ENCODE data around the gene HAP1.

The HAP1 gene

DNA sequence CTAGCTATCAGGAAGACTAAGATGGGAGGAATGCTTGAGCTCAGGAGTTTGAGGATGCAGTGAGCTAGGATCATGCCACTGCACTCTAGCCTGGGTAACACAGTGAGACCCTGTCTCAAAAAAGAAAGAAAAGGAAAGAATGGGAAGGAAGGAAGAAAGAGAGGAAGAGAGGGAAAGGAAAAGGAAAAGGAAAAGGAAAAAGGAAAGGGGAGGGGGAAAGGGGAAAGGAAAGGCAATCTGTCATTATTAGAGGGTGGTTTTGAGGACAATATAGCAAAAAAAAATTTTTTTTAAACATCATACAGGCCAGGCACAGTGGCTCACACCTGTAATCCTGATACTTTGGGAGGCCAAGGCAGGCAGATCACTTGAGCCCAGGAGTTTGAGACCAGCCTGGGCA lies 31.7 kb upstream of the HAP1 start:
- in situ Hi-C loops (cut with MboI; ENCODE audit: low sequenced_read_pairs), result no loop called here

DNA sequence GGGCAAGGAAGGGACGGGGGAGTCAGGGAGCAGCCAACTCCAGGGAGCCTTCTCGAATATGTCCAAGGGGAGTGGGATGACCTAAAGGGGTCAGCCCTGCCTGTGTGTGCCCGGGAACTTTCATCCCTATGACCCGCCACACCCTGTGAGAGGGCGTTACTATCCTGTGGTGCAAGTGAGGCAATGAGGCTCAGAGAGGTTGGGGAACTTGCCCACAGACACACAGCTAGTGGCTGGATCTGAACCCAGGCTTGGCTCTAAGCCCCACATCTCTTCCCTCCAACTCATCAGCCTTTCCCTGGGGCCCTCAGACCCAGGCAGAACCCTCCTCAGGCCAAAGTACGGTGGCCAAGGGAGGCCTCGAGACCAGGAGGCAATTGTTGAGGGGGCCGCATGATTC lies 28.9 kb upstream of the HAP1 start:
- in situ Hi-C loops (cut with MboI; ENCODE audit: low sequenced_read_pairs), result no loop called here

DNA sequence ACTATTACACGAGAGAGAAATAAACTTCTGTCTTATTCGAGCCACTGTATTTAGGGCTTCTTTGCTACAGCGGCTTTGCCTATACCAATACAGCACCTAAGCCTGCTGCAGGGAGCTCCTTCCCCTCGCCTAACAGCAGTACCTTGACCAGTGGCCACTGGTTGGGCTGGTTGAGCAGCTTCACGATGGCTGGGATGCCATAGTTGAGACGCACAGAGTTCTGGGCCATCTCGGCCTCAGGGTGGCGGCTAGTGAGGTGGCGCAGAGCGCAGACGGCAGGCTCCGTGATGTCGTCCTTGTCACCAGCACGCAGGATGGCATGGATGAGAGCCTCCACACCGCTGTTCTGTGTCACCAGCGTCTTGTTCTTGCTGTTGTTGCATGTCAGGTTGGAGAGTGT lies 28.4 kb upstream of the HAP1 start:
- in situ Hi-C loops (cut with MboI; ENCODE audit: low sequenced_read_pairs), result no loop called here

DNA sequence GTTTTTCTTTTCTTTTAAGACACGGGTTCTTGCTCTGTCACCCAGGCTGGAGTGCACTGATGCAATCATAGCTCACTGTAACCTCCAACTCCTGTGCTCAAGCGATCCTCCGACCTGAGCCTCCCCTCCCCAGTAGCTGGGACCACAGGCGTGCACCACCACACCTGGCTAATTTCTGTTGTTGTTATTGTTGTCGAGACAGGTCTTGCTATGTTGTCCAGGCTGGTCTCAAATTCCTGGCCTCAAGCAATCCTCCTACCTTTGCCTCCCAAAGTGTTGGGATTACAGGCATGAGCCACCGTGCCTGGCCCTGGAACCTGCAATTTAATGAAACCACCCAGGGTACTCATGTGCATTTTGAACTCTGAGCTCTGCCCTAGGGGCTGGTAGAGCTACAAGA lies 27.9 kb upstream of the HAP1 start:
- in situ Hi-C loops (cut with MboI; ENCODE audit: low sequenced_read_pairs), result no loop called here

DNA sequence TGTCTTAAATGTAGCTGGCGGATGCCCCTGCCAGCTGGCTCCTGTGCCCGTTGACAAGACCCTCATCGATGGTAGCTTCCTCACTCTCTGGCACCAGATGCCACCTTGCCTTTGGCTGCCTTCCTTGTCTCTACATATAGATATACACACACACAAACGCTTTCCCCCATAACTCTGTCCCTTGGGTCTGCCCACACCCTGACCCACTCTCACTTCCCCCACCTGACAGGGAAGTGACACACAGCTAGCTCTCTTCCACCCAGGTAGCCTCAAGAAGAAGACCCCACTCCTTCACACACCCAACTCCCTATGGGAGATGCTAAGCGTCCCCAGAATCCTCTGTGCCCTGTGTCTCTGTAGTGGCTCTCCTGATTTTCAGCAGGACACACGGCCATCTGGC lies 26.4 kb upstream of the HAP1 start:
- in situ Hi-C loops (cut with MboI; ENCODE audit: low sequenced_read_pairs), result no loop called here

DNA sequence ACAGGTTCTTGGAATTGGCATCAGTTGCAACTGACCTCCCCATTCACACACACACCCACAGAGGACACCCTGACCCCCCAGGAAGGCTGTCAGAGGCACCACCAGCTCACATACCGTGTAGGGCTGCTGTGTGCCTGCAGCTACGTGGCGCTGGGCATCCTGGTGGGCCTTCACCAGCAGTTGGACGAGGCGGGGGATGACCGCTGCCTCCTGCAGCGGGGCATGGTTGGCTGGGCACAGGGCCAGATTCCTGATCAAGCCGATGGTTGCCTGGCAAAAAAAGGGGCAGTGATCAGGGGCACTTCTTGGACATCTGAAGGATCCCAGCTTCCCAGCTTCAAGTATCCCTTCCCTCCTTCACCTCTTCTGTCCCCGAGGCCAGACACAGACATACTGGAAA lies 24.2 kb upstream of the HAP1 start:
- in situ Hi-C loops (cut with MboI; ENCODE audit: low sequenced_read_pairs), result no loop called here

DNA sequence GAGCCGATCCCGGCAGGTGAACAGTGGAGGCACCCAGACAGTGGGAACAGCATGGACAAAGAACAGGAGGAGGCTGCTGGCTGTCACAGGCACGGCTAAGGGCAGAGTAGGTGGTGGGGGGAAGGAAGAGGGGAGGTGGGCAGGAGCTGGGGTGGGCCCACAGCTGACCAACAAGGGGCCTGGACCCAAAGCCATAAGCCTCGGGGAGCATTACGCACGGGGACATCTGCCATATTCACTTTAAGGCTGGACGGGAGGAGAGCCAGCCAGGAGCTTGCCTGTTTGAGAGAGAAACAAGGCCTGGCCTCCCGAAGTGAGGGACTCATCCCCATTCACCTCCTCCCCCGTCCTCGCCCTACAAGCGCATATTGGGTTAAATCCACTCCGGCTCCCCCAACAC lies 19.6 kb upstream of the HAP1 start:
- in situ Hi-C loops (cut with MboI; ENCODE audit: low sequenced_read_pairs), result no loop called here

DNA sequence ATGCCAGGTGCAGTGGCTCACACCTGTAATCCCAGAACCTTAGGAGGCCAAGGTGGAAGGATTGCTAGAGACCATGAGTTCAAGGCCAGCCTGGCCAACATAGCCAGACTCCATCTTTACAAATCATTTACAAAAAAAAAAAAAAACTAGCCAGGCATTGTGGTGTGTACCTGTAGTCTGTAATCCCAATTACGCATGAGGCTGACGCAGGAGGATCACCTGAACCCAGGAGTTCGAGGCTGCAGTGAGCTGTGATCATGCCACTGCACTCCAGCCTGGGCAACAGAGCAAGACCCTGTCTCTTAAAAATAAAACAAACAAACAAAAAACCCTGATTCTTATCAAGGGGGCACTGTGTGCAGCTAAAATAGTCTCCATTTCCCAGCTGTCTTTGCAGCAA lies 16.8 kb upstream of the HAP1 start:
- in situ Hi-C loops (cut with MboI; ENCODE audit: low sequenced_read_pairs), result no loop called here

DNA sequence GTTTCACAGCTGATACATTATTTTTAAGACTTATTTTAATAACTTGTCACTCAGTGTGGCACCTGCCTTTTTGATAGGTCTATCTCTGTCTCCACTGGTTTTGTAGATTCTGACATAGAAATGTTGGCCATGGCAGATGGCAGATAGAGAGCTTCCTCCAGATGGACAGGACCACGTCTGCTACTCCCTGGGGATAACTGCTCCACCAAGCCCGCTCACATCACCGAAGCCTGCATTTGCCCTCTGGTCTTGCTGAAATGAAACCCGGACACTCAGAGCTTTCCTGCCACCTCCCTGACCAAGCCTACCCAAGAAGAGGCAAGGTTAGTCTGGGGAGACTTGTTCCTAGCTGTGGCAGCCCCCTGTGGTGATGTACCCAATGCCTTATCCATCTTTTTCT lies 16.4 kb upstream of the HAP1 start:
- in situ Hi-C loops (cut with MboI; ENCODE audit: low sequenced_read_pairs), result no loop called here

DNA sequence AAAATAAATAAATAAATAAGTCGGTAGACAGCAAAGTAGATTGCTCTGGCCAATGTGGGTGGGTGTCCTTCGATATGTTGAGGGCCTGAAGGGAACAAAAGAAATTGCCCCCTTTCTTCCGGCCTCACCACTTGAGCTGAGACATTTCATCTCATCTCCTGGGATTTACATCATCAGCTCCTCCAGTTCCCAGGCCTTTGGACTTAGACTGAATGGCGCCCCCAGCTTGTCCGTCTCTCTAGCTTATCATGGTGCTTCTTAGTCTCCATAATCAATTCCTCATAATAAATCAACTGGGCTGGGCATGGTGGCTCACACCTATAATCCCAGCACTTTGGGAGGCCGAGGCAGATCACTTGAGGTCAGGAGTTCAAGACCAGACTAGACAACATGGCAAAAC lies 13.8 kb upstream of the HAP1 start:
- in situ Hi-C loops (cut with MboI; ENCODE audit: low sequenced_read_pairs), result no loop called here

DNA sequence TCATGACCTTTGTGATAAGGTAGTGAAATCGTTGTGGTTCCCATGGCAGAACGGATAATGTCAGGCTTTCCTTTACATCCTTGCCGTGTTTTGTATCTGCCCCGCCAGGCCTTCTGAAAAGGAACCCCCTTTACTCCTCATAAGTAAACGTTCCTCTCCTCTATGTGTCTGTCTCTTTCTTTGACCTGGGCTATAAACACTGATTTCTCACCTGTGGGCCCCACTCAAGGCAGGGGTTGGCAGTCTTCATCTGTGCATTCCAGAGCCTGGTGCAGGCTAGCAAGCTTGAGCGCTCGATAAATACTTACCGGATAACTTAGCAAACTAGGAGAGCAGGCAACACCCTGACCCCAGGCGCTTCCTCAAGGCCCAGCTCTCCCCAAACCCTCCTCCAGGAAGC lies 7.3 kb upstream of the HAP1 start:
- in situ Hi-C loops (cut with MboI; ENCODE audit: low sequenced_read_pairs), result no loop called here

DNA sequence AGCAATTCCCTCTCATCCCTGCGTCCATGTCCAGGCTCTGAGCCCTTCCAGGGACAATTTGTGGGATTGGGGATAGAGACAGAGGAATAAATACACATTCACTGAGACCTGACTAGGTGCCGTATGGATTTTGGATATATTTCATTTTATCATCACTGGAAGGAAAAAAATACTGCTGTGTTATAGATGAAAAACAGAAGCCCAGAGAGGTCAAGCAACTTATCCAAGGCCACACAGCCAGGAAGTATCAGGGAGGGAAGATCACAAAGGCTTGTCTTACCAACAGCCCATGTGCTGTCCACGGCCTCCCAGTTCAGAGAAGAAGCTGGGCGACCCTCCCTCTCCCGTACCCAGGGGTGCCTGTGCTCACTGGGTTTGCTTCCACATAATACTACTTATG lies 6.1 kb upstream of the HAP1 start:
- in situ Hi-C loops (cut with MboI; ENCODE audit: low sequenced_read_pairs), result no loop called here

DNA sequence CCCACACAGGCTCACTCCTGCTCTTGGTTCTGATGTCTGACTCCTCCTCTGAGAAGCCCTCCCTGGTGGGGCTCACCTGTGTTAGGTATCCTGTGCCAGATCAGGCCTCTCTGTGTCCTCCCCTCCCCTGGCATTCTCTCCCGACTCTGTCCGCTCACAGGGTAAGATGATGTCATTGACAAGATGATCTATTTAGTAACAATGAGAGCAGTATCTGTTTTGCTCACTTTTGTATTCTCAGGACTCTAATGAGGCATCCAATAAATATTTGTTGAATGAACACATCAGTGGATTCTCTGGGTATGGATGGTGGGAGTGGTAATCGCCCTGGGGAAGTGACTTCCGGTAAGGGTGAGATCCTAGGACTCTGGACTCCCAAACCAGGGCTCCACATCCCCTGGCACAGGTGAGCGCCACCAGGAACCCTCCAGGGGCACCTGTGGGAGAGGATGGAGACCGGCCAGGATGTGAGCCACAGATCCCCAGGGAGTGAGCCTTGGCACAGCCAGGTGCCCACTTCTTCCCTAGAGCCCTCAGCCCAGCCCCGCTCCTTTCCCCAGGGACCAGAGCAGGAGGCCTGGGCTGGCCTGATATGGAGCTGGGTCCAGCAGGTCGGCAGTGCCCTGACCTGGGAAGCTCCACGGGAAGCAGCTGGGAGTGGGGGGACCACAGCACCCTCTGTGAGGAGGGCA lies 5.4 kb upstream of the HAP1 start:
- in situ Hi-C loops (cut with MboI; ENCODE audit: low sequenced_read_pairs), result no loop called here

DNA sequence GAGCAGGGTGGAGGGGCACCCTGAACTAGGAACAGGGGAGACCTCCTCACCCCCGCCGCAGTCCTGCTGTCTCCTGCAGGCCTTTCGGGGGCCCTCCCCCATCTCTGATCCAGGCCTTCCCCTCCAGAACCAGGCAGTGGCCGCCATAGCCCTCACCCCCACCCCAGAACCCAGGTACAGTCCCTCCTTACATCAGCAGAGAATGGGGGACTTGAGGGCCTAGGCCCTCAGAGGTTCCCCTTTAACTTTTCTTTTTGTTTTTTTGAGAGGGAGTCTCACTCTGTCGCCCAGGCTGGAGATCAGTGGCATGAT lies 4.3 kb upstream of the HAP1 start:
- in situ Hi-C loops (cut with MboI; ENCODE audit: low sequenced_read_pairs), result no loop called here

DNA sequence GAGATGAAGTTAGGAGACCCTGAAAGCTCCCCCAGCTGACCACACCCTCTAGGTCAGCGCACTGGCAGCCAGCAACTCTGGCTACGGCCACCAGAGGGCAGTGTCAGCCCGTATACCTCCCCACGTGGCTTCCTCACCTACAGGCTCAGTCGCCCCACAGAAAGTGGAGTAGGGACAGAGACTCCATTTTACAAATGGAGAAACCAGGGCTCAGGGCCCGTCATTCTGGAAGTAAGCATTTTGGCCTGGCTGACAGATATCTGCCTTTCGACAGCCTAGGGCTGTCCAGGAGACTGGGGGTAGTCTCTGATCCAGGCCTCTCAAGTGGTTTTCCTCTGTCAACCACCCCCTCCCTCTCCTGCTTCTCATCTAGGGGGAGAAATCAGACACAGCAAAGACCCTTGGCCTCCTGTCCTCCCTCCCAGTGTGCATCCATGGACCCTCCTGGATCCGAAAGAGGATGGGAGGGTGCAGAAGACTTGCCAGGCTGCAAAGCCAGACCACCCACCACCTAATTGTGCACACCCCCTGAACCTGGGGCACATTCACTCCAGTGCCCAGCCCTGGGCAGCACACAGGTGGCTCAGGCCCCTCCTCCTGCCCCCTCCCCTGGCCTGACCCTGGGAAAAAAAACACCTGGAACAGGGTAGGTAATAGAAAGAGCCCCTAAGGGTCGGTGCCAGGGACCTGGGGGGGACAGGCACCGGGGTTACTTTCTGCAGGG lies 3.8 kb upstream of the HAP1 start:
- in situ Hi-C loops (cut with MboI; ENCODE audit: low sequenced_read_pairs), result no loop called here

DNA sequence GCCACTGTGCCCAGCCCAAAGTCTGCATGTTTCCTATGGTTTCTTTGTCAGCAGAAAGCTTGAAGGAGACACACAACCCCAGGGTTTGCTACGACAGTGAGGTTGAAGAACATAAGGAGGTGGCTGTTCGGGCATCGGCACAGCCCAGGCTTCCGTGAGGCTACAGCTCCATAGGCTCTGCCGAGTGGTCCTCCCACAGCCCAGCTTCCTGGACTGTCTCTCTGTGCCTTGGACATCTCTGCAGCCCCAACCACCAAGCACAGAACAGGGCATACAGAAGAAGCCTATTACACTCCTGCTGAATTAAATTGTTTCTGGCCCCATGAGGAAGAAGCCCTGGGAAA lies 3.2 kb upstream of the HAP1 start:
- in situ Hi-C loops (cut with MboI; ENCODE audit: low sequenced_read_pairs), result no loop called here

DNA sequence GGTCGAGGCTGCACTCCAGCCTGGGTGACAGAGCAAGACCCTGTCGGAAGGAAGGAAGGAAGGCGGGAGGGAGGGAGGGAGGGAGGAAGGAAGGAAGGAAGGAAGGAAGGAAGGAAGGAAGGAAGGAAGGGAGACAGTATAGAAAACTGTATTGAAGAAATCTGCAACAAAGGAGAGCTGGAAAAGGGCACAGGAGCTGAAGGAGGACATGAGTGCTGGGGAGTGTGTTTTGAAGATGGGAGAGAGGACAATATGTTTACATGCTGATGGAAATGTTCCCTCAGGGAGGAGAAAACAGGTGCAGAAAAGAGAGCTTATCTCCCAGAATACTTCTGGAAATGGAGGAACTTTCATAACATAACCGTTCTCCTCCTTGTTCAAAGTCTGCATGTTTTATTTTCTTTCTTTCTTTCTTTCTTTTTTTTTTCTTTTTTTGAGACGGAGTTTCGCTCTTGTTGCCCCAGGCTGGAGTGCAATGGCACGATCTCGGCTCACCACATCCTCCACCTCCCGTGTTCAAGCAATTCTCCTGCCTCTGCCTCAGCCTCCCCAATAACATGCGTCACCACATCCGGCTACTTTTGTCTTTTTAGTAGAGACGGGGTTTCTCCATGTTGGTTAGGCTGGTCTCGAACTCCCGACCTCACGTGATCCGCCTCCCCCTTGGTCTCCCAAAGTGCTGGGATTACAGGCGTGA lies 2.7 kb upstream of the HAP1 start:
- in situ Hi-C loops (cut with MboI; ENCODE audit: low sequenced_read_pairs), result no loop called here

DNA sequence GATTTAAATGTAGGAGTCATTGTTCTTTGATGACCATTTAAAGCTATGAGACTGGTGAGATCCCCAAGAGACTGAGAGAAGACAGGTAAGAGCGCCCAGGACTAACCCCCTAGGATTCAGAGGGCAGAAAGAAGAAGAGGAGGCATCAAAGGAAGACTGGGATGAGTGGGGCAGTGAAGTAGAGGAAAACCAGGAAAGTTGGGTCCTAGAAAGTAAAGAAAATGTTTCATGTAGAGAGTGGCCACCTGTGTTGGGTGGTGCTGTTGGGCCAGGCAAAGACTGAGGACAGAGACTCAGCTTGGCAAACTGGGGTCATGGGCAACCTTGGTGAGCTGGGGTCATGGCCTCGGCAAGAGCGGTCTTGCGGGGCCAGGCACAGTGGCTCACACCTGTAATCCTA lies 1.3 kb upstream of the HAP1 start:
- in situ Hi-C loops (cut with MboI; ENCODE audit: low sequenced_read_pairs), result no loop called here

DNA sequence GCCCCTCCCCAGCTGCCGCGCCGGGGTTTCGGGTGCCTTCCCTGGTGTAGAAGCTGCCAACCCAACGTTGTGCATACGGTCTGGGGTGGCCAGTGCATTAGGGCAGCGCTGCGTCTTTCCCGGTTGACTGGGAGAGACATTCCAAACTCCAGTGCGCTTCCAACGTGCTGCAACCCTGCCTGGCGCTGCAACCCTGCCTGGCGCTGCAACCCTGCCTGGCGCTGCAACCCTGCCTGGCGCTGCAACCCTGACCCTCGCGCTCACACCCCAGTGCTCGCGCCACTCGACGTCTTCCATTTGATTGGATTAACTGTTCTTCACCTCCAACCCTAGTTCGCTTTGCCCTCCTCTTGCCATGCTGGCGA lies 488 bp upstream of the HAP1 start:
- in situ Hi-C loops (cut with MboI; ENCODE audit: low sequenced_read_pairs), result no loop called here

DNA sequence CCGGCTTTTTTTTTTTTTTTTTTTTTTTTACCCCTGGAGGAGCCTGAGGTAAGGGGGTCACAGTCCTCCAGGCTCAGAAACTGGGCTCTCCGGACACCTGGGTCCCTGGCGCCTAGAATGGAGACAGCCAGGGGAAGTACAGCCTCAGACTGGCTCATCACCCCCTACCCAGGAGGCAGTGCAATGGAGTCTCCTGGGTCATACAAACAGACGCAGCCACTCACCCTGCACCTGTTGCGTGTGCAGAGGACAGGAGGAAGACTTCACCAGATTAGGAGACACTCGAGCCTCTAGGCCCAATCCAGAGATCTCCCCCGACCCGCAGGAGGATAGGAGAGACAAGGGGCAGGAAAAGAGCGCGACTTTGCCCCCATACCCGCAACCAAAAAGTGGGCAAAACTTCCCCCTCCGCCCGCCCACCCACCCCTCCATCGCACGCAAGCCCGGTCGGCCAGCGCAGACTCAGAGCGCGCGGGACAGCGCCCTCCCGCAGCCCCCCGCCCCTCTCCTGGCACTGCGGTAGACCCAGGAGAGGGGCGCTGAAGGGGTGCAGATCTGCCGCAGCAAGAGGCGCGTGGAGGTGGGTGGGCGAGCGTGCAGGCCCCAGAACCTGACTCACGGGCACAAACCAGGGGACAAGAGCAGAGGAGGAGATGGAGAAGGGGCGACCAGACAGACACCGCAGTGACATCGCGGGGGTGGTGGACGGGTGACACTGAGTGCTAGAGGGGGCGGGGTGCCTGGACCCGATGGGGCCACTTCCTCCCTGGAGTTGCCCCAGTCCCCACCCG lies 900 bp downstream of the HAP1 start:
- in situ Hi-C loops (cut with MboI; ENCODE audit: low sequenced_read_pairs), result no loop called here

DNA sequence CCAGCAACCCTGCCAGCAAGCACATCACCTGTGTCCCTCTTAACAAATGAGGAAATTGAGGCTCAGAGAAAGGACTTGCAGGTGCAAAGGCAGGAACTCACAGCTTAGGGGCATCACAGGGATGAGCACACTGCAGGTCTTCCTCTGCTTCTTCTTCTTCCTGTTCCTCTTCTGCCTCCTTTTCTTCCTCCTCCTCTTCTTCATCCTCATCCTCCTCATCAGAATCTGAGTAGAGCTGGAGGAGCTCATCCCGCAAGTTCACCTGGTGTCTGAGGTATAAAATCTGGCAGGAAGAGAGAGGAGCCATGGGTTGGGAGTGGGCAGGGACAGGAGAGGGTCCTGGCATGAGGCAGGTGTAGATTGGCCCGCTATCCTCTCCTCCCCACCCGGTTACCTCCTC lies 2.6 kb downstream of the HAP1 start:
- in situ Hi-C loops (cut with MboI; ENCODE audit: low sequenced_read_pairs), result no loop called here

DNA sequence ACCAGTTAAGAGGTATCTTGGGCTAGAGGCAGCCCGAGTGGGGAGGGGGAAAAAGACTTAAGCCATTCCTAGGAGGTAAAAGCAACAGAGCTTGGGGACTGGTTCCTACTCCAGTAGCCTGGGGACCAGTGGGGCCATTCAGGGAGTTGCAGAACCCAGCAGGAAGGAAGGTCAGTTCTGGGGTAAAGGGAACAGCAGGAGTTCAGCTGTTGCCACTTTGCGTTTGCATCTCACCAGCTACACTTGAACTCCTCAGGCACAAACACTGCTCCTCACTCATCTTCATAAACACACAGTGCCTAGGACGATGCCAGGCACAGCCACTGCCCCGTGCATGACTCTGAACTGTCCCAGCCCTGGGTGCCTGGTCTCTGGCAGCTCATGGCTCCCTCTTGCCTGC lies 4.0 kb downstream of the HAP1 start:
- in situ Hi-C loops (cut with MboI; ENCODE audit: low sequenced_read_pairs), result no loop called here

Measured in hTERT RPE-1 (cell line).